Keratinocyte (primary cell): ENCODE data around the gene PRPSAP1. TPM values are rescaled to one million over a fixed set of nuclear protein-coding genes. Genes with fewer than 3 reads are reported as not detected.

Experiments used
- DNase-seq: peaks from one replicate; pipeline ENCODE4 v3.0.0-alpha.2; 2011; ENCODE audit warnings: low read depth, missing footprints, low spot score
- FAIRE-seq: peaks from 2 replicates; lab custom pipeline; 2011; peaks lifted over from hg19 to GRCh38; lab: Jason Lieb, UNC
- H2AFZ ChIP-seq: 2 replicates; pipeline ENCODE4 v1.6.0; 2012; ENCODE audit warnings: low read length, control low read depth, inconsistent platforms; ENCODE audit not compliant: control insufficient read depth
- H3K27ac ChIP-seq: 2 replicates; pipeline ENCODE4 v1.5.1; 2011; ENCODE audit warnings: low read length; ENCODE audit not compliant: control insufficient read depth, insufficient read depth
- H3K27me3 ChIP-seq: 3 replicates; pipeline ENCODE4 v1.6.0; 2011; ENCODE audit warnings: low read length; ENCODE audit not compliant: control insufficient read depth, insufficient read depth; ENCODE audit errors: extremely low read depth
- H3K36me3 ChIP-seq, 2 experiments: 2 replicates in 1 of 2; 3 replicates in 1 of 2; pipeline ENCODE4 v1.5.1; 2011; ENCODE audit warnings: low read length in 2 of 2, mild to moderate bottlenecking in 1 of 2; ENCODE audit not compliant: control insufficient read depth in 2 of 2, insufficient read depth in 2 of 2; ENCODE audit errors: extremely low read depth in 1 of 2
- H3K4me1 ChIP-seq: 3 replicates; pipeline ENCODE4 v1.5.1; 2011; ENCODE audit warnings: low read length; ENCODE audit not compliant: control insufficient read depth, insufficient read depth; ENCODE audit errors: extremely low read depth
- H3K4me2 ChIP-seq: 3 replicates; pipeline ENCODE4 v1.6.0; 2011; ENCODE audit warnings: low read depth, low read length; ENCODE audit not compliant: control insufficient read depth, insufficient read depth; ENCODE audit errors: extremely low read depth
- H3K4me3 ChIP-seq, 3 experiments: fragments of 200-600 bp in 1 of 3; sonication (generic) in 1 of 3; 2 replicates in 2 of 3; 3 replicates in 1 of 3; pipeline ENCODE4 v1.5.1; 2011 to 2016; ENCODE audit warnings: low read length in 3 of 3, mild to moderate bottlenecking in 3 of 3, control low read depth in 2 of 3, inconsistent platforms in 1 of 3, low read depth in 1 of 3, mixed read lengths in 1 of 3, mixed run types in 1 of 3, moderate library complexity in 1 of 3; ENCODE audit not compliant: control insufficient read depth in 2 of 3, insufficient read depth in 2 of 3; ENCODE audit errors: extremely low read depth in 1 of 3
- H3K79me2 ChIP-seq: 2 replicates; pipeline ENCODE4 v1.6.0; 2012; ENCODE audit warnings: low read length; ENCODE audit not compliant: control insufficient read depth, insufficient read depth
- H3K9ac ChIP-seq: 3 replicates; pipeline ENCODE4 v1.6.0; 2011; ENCODE audit warnings: low read length; ENCODE audit not compliant: control insufficient read depth, insufficient read depth; ENCODE audit errors: extremely low read depth
- H3K9me1 ChIP-seq: 3 replicates; pipeline ENCODE4 v1.6.0; 2011; ENCODE audit warnings: low read length; ENCODE audit not compliant: control insufficient read depth, insufficient read depth; ENCODE audit errors: extremely low read depth
- H3K9me3 ChIP-seq: 2 replicates; pipeline ENCODE4 v1.5.1; 2012; ENCODE audit warnings: low read depth, low read length; ENCODE audit not compliant: control insufficient read depth
- H4K20me1 ChIP-seq: 3 replicates; pipeline ENCODE4 v1.6.0; 2011; ENCODE audit warnings: low read length; ENCODE audit not compliant: control insufficient read depth, insufficient read depth; ENCODE audit errors: extremely low read depth
- CTCF ChIP-seq, 3 experiments: IDR thresholded peaks in 1 of 3; conservative IDR thresholded peaks in 1 of 3; optimal IDR thresholded peaks in 1 of 3; 2 replicates in 2 of 3; 3 replicates in 1 of 3; pipeline versions ENCODE3 to v1.5.1; 2011; ENCODE audit warnings: low read length in 3 of 3, mild to moderate bottlenecking in 3 of 3, moderate library complexity in 2 of 3, control low read depth in 1 of 3, inconsistent platforms in 1 of 3; ENCODE audit not compliant: insufficient read depth in 2 of 3; ENCODE audit errors: extremely low read depth in 1 of 3
- EZH2 ChIP-seq: IDR thresholded peaks from one replicate; pipeline ENCODE4 v1.6.1; 2012; ENCODE audit warnings: inconsistent platforms, mild to moderate bottlenecking, low read length, moderate library complexity
- dilution Hi-C: fragments of 300-500 bp; cut with MboI; formaldehyde crosslinking; loops from one replicate; pipeline ENCODE4 v1.7.0; 2020; ENCODE audit warnings: low sequenced_read_pairs; ENCODE audit not compliant: extremely low pct_ligation_motif_present
- polyA plus RNA-seq, 5 experiments: library from polyadenylated mRNA; depleted of rRNA in 3 of 5; stranded (reverse) in 3 of 5; stranded (forward) in 1 of 5; unstranded in 1 of 5; fragments of >200 nt; gene quantifications; 1 replicate in 1 of 5; 2 replicates in 3 of 5; 3 replicates in 1 of 5; pipeline versions ENCODE4 v1.2.1 to v1.2.3, GENCODE V29; 2011 to 2012; ENCODE audit warnings: missing spikeins in 2 of 5, low read depth in 1 of 5, low replicate concordance in 1 of 5

PRPSAP1 gene
- polyA plus RNA-seq, 1 donor (not counting 4 experiments of a cell fraction or from before 2014, with no cell fraction given) = 51.4 TPM

- FAIRE-seq = no peak
- TF ChIP-seq EZH2 = no peak
- no peak for TF ChIP-seq CTCF (optimal IDR thresholded peaks at IDR 0.05 in 1 of 3, IDR thresholded peaks at IDR 0.05 in 1 of 3, conservative IDR thresholded peaks at IDR 0.05 in 1 of 3; ENCODE audit: extremely low read depth in 1 of 3, insufficient read depth in 2 of 3, low read length in 3 of 3)
- Histone ChIP-seq H3K9ac (peak overlapping the region; percentile 94), H3K36me3 (no peaks in the 10 kb centered on the region), H3K9me1 (no peaks in the 10 kb centered on the region), H3K27me3 (no peaks in the 10 kb centered on the region), H3K4me1 (peaks cover 16% of the 10 kb centered on the region), H2AFZ (peak overlapping the region; percentile 56), H4K20me1 (no peaks in the 10 kb centered on the region), H3K27ac (no peak overlapping the region), H3K4me2 (peak overlapping the region; percentile 94), H3K79me2 (peaks cover 23% of the 10 kb centered on the region), H3K9me3 (no peaks in the 10 kb centered on the region), H3K4me3 (no peak overlapping the region)
- dilution Hi-C loops = no loop called here
- DNase-seq = no peak
These were observed 1.1 kb upstream of the PRPSAP1 start for GRCh38 chr17:76354747-76355310.

GRCh38 chr17:76354317-76354729 lies 607 bp upstream of the PRPSAP1 start:
- peaks cover 23% of the 10 kb centered on the region for H3K79me2 ChIP-seq
- no peak for FAIRE-seq
- no peak for TF ChIP-seq CTCF (optimal IDR thresholded peaks at IDR 0.05 in 1 of 3, IDR thresholded peaks at IDR 0.05 in 1 of 3, conservative IDR thresholded peaks at IDR 0.05 in 1 of 3; ENCODE audit: extremely low read depth in 1 of 3, insufficient read depth in 2 of 3, low read length in 3 of 3)
- no peak for TF ChIP-seq EZH2
- peak overlapping the region; percentile 57 to 90 (median 79) for H3K4me3 ChIP-seq
- H3K9me1 ChIP-seq = no peaks in the 10 kb centered on the region
- H3K9me3 ChIP-seq = no peaks in the 10 kb centered on the region
- H3K4me1 ChIP-seq = peaks cover 16% of the 10 kb centered on the region
- peak overlapping the region; percentile 94 for H3K4me2 ChIP-seq
- peak overlapping the region; percentile 98 for H2AFZ ChIP-seq
- H4K20me1 ChIP-seq = no peaks in the 10 kb centered on the region
- no peaks in the 10 kb centered on the region for H3K27me3 ChIP-seq
- no peaks in the 10 kb centered on the region for H3K36me3 ChIP-seq
- dilution Hi-C loops = no loop called here
- DNase-seq = no peak
- peak overlapping the region; percentile 97 for H3K27ac ChIP-seq
- peak overlapping the region; percentile 94 for H3K9ac ChIP-seq
